GM18907 (cell line): ENCODE results near the gene HNMT.
A peak's percentile ranks its signal among the peaks of the same experiment; 100 is the strongest.

ENCODE experiments used
- ATAC-seq: cut with Tn5 transposase; IDR thresholded peaks from one replicate; pipeline ENCODE4 v1.9.1; 2021; ENCODE audit warnings: mild to moderate bottlenecking, moderate library complexity; ENCODE audit not compliant: unreplicated experiment

HNMT gene

DNA sequence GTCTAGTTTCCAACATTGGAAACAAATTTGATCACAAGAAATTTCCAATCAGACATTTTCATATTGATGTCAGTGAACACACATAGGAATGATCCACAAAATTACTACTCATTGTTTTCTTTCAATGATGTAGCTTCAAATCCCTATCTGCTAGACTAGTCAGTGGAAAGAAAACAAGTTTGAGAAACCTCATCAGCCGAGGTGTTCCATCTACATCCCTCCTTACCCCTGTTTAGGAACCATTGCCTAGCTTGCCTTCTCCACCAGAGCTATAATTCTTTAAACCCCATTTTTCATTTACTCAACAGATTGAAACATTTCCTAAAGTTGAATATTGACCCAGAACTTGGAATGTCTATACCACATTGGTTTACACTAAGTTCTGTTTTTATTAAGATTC lies 45.3 kb downstream of the HNMT start:
- ATAC-seq, result no peak

DNA sequence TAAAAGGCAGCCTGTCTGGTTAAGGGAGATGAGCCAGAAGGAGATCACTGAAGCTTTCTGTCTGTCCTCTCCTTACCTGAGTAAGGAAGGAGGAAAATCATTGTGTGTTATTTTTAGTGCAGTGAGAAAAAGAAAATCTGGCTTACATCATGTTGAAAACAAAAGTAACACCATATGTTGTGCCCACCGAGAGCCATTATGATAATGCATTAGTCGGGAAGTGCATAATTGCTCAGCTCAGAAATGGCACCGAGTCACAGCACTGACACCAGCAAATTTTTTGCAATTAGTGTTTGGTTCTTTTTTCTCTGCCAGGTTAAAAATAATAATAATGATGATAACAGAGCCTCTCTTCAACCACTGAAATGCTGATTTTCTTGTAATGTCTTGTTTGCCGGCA lies 46.6 kb downstream of the HNMT start:
- ATAC-seq, result no peak

DNA sequence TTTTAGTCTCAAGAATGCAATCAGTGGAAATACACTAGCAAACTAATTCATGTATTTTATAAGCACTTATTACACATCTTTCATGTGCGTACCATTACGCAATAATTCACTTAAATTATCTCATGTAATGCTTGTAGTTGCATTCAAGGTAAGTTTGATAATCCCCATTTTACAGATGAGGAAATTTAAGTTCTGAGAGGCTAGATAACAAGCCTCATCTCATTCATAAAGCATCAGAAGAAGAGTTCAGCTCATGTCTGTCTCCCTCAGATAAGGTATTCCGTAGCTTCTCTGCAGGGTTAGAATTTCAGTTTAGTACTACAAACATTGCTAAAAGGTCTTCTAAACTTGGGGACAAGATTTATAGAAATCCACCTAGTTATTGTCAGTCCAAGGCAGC lies 47.8 kb downstream of the HNMT start:
- no peak for ATAC-seq

DNA sequence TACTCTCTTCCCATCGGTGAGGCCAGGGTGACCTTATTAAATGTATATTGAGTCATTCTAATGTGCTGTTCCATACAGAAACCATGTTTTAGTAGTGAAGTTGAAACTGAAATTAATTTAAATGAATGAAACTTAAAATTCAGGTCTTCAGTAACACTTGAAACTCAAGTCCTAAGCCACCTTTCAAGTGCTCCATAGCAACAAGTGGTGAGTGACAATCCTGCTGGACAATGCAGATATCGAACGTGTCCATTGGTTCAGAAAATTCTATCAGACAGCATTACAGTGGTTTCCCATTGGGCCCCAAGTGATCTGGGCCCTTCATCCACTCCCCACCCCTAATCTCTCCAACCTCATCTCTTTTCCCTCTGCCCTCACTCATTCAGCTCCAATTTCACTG lies 48.7 kb downstream of the HNMT start:
- no peak for ATAC-seq

DNA sequence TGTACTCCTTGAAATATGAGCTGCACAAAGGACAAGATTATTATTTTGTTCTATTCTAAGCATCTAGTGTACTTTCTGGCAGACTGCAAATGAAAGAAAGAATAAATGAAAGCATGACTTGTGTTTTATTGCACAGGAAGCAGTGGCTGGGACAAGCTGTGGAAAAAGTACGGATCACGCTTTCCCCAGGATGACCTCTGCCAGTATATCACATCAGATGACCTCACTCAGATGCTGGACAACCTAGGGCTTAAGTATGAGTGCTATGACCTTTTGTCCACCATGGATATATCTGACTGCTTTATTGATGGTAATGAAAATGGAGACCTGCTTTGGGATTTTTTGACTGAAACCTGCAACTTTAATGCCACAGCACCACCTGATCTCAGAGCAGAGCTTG lies 49.4 kb downstream of the HNMT start:
- ATAC-seq, result no peak

DNA sequence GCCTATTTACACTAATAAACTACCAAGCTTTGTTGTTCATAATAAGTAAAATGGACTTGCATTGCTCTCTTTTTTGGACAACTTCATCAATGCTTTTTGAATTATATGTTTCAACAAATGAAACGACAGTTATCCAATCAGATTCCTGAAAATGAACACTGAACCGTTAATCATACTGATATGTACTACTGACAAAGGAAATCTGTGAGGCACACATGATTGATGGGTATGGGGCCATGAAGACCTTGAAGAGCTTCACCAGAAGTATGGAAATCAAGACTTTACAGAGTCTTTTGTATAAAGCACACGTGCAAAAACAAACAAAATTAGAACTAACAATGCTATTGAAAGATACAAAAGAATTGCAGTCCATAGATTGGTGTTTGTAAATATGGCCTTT lies 51.2 kb downstream of the HNMT start:
- no peak for ATAC-seq

DNA sequence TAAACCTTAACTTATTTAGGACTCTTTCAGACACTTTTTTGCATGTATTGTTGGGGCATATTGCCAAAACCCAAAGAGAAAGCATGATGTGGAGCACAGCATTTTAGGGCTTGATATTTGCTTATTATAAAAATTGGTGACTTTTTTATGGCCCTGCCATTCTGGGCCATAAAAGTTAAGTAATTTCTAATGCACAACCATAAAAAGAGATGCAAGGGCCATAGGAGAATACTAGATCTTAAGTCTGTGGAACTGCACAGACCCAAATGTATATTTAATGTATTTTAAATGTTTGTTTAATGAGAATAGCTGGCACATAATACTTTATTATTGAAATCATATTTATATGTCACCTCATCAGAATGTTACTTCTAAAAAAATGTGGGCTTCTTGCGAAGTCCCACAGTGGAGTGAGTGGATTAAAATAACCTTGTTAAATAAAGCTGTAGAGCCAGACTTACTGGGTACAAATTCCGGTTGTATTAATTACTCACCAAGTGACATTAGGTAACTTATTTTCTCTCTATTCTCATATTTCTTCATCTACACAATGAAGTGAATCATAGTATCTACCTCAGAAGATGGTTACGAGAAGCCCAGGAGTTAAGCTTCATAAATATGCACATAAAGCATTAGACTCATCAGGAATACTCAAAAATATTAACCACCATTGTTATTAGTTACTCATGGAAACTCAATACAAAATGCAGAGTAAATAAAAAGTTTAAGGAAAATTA lies 52.2 kb downstream of the HNMT start:
- ATAC-seq, result no peak

DNA sequence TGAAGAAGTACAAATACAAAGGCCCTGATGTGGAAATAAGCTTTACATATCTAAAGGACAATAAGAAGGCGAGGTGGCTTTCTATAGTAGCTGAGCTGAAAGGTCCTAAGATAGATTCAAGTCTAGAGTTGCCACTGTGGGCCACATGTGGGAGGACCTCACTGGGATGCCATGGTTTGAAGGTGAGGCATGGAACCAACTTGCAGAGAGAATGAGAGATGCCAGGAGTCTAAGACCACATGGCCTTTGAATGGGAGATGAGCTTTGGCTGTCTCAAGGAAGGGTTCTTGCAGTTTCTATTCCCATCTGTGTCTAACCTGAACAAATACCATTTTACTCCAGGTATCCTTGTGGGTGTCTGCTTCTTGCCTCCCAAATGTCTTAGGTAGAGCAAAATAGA lies 53.6 kb downstream of the HNMT start:
- no peak for ATAC-seq

DNA sequence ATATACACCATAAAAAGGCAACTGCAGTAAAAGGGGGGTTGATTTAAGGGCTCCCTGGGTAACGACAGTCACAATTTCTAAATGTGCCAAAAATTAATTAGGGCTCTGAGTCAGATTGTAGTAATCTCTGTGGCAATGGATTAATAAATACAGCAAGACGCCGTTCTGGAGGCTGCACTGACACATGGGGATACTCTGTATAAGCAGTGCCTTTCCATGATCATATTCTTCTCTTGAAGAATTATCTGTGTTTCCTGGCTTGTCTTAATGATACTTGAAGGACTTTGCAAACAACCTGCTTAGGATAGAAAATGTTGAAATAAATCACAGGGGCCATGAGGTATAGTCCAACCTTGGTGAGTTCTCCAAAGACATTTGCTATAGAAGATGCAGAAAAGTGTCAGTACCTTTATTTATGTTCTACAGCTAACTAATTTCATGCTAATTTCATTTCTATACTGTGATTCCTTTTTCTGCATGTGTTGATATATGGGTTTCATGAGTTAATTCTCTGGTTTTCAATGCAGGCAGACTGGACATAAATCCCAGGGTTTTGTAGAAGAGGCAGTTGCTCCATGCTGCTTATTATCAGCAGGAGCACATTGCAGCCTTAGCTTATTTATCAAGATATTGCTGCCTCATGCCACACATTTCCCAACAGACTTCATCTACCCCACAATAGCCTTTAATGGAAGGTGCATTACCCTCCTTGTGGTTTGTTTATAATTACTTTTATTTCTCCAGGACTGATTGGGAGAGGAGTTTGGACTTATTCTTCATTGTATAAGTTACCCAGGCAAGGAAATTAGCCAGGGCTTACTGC lies 54.8 kb downstream of the HNMT start:
- ATAC-seq, result no peak

DNA sequence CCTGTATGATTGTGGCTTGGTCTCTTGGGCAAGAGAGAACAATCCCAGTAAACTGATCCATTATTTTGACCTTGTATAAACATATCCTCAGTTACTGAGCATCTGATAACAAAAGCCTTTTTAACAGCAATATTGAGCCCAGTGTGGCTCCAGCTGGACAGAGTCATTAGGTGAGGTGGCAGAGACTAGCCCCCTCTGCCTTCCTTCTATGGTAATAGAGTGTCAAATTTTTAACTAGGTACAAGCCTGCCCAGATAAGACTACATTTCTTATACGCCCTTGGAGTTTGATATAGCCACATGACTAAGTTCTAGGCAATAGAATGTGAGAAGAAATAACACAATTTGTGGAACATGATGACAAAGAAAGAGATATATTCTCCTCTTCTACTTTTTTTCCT lies 56.2 kb downstream of the HNMT start:
- ATAC-seq, result no peak

DNA sequence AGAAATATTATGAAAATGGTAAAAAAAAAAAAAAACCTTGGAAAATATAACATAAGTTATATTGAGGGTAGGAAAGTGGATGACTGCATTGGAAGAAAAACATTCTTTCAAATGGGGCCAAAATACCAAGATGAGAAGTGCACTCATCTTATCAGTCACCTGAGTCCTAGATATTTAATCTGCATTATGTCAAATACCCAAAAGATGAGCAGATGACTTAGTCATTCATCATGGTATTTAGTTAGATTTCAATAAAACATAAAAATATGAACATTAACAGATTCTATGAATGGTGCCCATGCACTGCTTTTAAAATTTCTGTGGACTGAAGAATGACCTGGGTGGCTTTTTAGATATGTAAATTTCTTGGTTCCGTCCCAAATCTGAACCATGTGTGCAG lies 56.9 kb downstream of the HNMT start:
- no peak for ATAC-seq

DNA sequence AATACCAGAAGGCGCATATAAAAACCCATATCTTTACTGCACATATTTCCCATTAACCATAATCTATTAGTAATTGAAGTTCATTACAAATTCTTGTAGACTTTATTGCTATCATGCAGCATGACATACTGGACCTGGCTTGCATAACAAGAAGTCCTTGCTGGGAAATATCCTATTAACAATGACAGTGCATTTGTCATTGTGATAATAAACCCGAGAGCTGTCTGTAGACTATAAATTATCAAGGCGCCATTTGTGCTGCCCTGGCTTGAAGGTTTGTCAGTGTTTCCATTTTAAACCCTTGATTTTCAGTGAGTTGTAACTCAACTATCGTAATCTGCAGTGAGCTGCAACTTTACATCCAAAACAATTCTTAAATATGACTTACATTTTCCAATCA lies 59.0 kb downstream of the HNMT start:
- ATAC-seq, result no peak

DNA sequence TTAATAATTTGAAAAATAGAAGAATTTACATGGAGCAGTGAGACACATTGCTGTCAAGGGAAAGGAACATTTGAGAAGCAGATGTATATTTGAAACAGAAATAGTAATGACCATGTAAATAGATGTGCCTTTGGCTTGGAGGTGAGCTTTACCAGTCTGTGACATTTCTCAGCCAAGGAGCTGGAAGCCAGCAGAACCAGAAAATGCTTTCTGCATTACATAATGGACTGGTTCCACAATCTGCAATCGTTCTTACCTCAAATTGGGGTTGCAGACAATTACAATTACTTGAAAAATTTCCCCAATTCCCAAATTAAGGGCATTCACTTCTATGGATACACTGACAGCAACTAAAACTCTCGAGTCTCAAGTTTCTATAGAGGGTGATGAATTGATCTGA lies 59.7 kb downstream of the HNMT start:
- no peak for ATAC-seq

DNA sequence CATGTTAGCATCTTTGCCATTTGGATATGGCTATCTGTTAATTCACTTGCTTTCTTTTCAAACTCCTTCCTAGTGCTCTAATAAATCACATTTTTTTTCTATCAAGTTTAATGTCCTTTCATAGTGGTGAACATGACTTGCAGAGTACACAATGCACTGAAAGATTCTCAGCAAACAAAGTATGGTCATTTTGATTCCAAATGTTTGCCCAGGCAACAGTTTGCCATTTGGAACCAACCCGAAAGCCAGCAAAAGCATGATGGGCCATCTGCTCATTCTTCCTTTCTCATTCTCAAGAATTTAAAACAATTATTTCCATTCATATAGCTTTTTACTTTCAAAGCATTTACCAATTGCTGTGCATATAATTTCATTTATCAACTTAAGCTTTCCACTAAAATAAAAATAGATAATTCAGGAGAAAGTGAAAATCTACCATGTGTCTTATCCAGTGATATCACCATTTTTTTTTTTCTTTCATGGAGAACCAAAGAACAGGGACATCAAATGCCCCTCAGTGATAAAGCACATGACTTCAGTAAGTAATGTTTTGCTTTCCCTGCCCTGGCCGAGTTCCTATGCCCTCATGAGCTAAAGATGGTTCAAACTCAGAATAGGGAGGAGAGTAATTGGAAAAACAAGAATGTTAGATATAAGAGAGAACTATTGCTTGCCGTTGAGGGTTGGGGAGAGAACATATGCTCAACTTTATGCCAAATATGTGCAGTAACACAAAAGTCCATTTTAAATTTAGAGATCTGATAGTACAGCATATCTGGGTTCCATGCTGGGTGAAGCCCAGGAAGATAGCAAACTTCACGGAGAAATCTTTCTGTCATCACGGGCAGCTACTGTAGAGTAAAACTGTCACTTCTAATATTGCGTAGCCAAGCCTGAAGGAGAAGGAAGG lies 62.1 kb downstream of the HNMT start:
- no peak for ATAC-seq

DNA sequence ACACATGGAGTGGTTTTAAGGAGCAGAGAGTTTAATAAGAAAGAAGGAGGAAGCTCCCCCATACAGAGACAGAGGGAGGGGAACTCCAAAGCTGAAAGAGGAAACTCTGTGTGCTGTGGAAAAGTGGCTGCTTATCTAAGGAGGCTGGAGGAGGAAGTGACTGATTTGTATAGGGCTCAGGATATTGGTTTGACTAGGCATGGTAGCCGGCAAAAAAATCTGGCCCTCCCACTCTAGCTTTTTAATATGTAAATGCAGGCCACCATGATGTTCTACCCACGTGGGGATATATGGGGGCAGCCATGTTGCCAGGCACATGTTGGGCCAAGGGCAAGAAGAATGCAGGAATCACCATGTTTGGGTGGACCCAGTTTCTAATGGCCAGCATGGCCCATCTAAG lies 64.3 kb downstream of the HNMT start:
- ATAC-seq, result peak; percentile 68

DNA sequence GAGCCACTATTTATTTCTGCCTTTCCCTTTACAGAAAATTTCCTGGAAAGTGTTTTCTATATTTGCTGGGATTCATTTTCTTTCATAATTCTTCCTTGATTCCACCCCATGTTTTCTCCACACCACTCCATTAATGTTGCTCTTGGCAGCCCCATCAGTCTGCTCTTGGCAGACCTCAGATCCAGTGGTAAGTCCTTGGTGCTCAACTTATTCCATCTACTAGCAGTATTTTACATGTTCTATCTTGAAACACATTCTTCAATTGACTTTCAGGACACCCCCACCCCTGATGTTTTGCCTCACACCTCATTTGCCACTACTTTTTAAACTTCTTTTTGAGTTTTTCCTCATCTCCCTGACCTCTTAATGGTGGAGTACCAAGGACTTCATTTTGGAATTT lies 65.0 kb downstream of the HNMT start:
- no peak for ATAC-seq

DNA sequence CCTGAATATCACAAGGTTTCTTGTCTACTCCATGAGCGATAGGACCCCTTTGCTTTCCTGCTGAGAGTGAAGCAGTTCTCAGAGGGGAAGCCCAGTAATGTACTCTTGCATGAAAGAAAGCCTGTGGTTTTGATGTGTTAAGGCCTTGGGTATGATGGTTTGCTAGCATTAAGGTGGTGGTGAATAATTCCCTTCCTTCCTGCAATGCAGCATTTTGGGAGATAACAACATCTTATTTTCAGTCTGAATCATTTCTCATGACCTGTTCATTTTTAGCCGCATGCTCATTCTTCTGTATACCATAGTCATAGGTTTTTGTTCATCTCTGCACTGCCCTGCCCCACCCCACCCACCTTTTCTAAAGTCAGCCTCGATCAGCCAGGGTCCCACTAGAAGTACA lies 66.2 kb downstream of the HNMT start:
- peak; percentile 80 for ATAC-seq

DNA sequence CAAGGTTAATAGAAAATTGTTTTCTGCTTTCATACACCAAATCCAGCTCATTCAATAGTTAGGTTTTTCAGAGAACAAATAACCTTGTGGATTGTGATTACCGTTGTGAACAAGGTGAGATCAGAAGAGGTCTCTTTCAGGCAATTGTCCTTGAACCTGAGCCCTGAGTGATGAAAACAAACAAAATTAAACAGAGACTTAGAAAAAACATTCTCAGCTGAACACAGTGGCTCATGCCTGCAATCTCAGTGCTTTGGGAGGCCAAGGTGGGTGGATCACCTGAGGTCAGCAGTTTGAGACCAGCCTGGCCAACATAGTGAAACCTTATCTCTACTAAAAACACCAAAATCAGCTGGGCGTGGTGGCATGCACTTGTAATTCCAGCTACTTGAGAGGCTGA lies 68.1 kb downstream of the HNMT start:
- no peak for ATAC-seq

DNA sequence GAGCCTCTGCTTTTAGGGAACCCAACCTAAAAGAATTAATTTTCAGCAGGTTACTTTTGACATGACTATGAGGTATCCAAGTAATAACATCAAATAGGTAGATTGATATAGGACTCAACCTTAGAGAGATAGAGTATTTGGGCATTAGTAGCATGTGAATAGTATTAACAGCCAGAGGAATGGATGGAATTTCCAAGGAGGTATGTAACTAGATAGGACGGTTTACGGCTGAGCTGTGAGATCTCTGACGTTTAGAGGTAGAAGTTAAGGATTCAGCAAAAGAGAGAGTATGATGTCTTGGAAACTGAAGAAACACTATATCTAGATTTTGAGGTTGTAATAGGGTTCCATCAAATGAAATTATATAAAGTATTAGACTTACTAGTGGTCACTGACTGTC lies 70.3 kb downstream of the HNMT start:
- no peak for ATAC-seq

DNA sequence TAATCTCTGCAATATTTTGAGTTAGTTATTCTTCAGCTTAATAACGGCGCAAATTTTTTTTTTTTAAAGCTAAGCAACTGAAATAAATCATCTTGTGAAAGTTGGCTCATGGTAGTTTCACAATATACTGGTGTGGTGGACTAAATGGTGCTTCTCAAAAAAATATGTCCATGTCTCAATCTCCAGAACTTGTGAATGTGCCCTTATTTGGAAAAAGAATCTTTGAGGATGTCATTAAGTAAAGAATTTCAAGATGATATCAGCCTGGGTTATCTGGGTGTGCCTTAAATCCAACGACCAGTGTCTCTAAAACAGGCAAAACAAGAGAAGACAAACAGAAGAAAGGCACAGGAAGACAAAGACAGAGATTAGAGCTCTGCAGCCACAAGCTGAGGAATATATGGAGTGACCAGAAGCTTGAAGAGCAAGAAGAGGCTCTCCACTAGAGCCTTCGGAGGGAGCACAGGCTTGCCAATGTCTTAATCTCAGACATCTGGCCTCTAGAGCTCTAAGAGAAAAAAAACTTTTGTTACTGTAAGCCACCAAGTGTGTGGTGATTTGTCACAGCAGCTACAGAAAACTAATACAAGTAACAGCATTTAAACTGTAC lies 71.4 kb downstream of the HNMT start:
- no peak for ATAC-seq

DNA sequence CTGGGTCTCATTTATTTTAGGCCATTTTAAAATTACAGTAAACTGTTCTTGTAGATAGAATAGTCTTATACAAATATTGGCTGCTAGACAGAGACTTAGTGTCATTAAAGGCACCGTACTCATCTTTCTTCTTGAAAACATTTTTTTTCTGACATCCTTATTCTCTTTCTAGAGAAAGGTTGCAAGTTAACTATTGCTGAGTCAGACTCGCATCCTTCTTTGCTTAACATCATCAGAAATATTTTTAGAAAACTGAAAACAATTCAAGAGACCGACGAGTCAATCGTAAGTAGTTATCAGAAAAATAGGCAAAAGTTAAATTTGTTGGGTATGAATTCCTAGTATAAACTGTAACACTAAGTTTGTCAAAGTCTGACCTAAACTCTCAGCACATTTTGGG lies 72.2 kb downstream of the HNMT start:
- no peak for ATAC-seq
